ENCODE measurements around the gene GINS1.

DNA sequence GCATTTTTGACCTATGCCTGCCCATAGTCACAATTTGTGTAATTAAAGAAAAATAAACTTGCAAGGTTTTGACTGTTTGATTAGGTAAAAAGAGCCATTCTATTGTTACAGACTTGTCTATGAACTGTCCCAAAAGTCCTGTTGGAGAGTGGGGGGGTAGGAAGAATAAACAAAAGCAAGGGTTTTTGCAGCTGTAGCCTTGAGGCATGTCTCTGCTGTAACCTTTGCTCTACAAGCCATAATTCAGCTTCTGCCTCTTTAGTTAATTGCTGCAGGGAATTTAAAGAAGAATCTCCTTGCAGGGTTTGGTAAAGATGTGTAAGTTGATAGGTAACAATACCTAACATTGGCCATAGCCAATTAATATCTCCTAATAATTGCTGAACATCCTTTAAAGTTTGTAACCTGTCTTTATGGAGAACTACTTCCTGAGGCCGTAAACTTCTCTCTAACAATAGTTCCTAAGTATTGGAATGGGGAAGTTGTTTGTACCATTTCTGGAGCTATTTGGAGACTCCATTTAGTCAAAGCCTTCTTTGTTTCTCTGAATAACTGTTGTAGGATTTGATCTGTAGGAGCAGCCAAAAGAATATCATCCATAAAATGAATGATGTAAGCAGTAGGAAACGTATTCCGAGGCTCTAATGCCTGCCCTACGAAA lies 9.0 kb upstream of the GINS1 start:
- TF ChIP-seq POLR2A (IDR thresholded peaks at IDR 0.05; ENCODE audit: low read length) = no peak
- no peak for TF ChIP-seq GATA1 (IDR thresholded peaks at IDR 0.05; ENCODE audit: low read depth, low read length)

Measured in erythroblast (primary cell).